ENCODE results near the gene NDUFV2.

Gene NDUFV2

DNA sequence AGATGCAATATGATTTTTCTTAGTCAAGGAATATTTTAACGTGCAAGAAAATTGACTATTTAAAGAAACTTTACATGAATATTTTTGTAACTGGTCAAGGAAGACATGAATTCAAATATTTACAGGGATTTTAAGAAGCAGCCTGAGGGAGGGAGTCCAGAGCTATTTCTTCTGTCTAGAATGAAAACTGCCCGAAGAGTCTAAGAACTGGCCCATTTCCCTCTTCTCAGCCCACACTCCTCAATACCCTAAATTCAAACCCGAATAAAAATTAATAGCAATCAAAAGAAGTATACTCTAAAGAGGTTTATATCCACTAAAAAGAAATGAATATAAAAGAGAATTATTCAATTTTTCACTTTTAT lies 6.5 kb upstream of the NDUFV2 start:
- Histone ChIP-seq H3K36me3 (no peaks in the 10 kb centered on the region), H3K4me1 (ENCODE audit: control insufficient read depth in 1 of 2, insufficient read depth in 1 of 2, low read depth in 1 of 2, low read length in 1 of 2) (peaks cover 26% of the 10 kb centered on the region in 2 experiments), H3K27ac (peak overlapping the region; percentile 66), H3K4me3 (ENCODE audit: low read depth in 1 of 2, low read length in 1 of 2) (no peak overlapping the region), H3K9me3 (no peaks in the 10 kb centered on the region), H3K27me3 (no peaks in the 10 kb centered on the region)
- TF ChIP-seq CTCF (IDR thresholded peaks at IDR 0.05): no peak

DNA sequence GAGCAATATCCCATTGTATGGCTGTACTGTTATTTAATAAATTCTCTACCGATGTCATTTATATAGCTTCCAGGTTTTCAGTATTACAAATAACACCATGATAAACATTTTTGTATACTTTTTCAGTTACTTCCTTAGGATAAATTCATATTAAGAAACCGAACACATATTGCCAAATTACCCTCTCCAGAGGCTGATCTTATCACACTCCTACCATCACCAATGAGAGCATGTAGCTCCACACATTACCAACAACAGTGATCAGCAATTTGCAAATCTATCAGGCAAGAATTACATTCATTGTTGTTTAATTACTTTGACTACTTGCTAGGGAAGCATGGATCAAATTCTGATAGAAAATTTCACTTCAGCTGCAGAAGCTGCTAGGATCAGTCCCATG lies 5.8 kb upstream of the NDUFV2 start:
- TF ChIP-seq CTCF (IDR thresholded peaks at IDR 0.05): no peak
- no peak overlapping the region for H3K27ac ChIP-seq
- H3K36me3 ChIP-seq: no peaks in the 10 kb centered on the region
- H3K4me1 ChIP-seq (ENCODE audit: control insufficient read depth in 1 of 2, insufficient read depth in 1 of 2, low read depth in 1 of 2, low read length in 1 of 2): peaks cover 31% of the 10 kb centered on the region in 2 experiments
- H3K27me3 ChIP-seq: no peaks in the 10 kb centered on the region
- H3K9me3 ChIP-seq: no peaks in the 10 kb centered on the region
- no peak overlapping the region for H3K4me3 ChIP-seq (ENCODE audit: low read depth in 1 of 2, low read length in 1 of 2)

DNA sequence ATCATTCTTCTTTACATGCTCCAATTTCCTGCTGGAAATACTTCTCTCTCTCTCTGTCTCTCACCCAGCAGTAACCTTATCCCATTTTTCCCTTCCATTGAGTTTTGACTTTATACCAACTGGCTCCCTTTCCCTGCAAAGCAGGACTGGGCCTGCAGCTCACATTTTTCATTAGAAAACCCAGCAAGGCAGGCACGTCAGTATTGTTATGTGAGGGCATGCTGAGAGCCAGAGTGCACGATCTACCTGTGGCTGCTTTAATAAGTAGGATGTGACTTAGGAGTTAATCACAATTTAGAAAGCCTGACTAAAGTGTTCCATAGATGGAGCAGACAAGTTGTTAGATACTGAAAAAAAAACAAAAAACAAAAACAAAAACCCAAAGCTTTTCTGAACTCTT lies 5.2 kb upstream of the NDUFV2 start:
- TF ChIP-seq CTCF (IDR thresholded peaks at IDR 0.05): no peak
- no peak overlapping the region for H3K4me3 ChIP-seq (ENCODE audit: low read depth in 1 of 2, low read length in 1 of 2)
- H3K36me3 ChIP-seq: no peaks in the 10 kb centered on the region

GRCh38 chr18:9100796-9101195 lies 1.7 kb upstream of the NDUFV2 start:
- Histone ChIP-seq H3K4me3 (ENCODE audit: low read depth in 1 of 2, low read length in 1 of 2) (no peak overlapping the region), H3K36me3 (no peaks in the 10 kb centered on the region), H3K4me1 (ENCODE audit: control insufficient read depth in 1 of 2, insufficient read depth in 1 of 2, low read depth in 1 of 2, low read length in 1 of 2) (peaks cover 39% of the 10 kb centered on the region in 2 experiments), H3K9me3 (no peaks in the 10 kb centered on the region), H3K27ac (peak overlapping the region; percentile 95), H3K27me3 (no peaks in the 10 kb centered on the region)
- no peak for TF ChIP-seq CTCF (IDR thresholded peaks at IDR 0.05)

More for the DNA sequence above, 5.2 kb upstream of the NDUFV2 start:
- H3K9me3 ChIP-seq: no peaks in the 10 kb centered on the region
- no peak overlapping the region for H3K27ac ChIP-seq
- H3K4me1 ChIP-seq (ENCODE audit: control insufficient read depth in 1 of 2, insufficient read depth in 1 of 2, low read depth in 1 of 2, low read length in 1 of 2): peaks cover 29 to 32% of the 10 kb centered on the region in 2 experiments
- no peaks in the 10 kb centered on the region for H3K27me3 ChIP-seq

- TF ChIP-seq CTCF (IDR thresholded peaks at IDR 0.05): no peak
- no peaks in the 10 kb centered on the region for H3K27me3 ChIP-seq
- H3K4me1 ChIP-seq (ENCODE audit: control insufficient read depth in 1 of 2, insufficient read depth in 1 of 2, low read depth in 1 of 2, low read length in 1 of 2): peaks cover 38 to 39% of the 10 kb centered on the region in 2 experiments
- H3K36me3 ChIP-seq: no peaks in the 10 kb centered on the region
- peak overlapping the region; percentile 66 to 89 for H3K4me3 ChIP-seq (ENCODE audit: low read depth in 1 of 2, low read length in 1 of 2)
- peak overlapping the region; percentile 95 for H3K27ac ChIP-seq
- no peaks in the 10 kb centered on the region for H3K9me3 ChIP-seq
Measured at GRCh38 chr18:9101730-9102507, 580 bp upstream of the NDUFV2 start.

Data from neutrophil (primary cell).